H9 (cell line): Measurements from ENCODE around the gene MED7. TPM values are rescaled to one million over a fixed set of nuclear protein-coding genes. Genes with fewer than 3 reads are reported as not detected.

Experiments used
- DNase-seq: peaks from one replicate; pipeline ENCODE4 v3.0.0-alpha.2; 2017
- H2AFZ ChIP-seq: one replicate; pipeline ENCODE4 v1.6.1; 2013; ENCODE audit warnings: mild to moderate bottlenecking, low read length, control low read depth, moderate library complexity
- H2AK5ac ChIP-seq: 2 replicates; pipeline ENCODE4 v1.6.1; 2013; ENCODE audit warnings: low read length, control low read depth, mixed read lengths; ENCODE audit not compliant: insufficient read length
- H2BK120ac ChIP-seq: one replicate; pipeline ENCODE4 v1.6.1; 2013; ENCODE audit warnings: low read depth, mild to moderate bottlenecking, low read length, control low read depth, inconsistent platforms; ENCODE audit not compliant: poor library complexity, severe bottlenecking
- H2BK12ac ChIP-seq: 2 replicates; pipeline ENCODE4 v1.6.1; 2013; ENCODE audit warnings: low read length, control low read depth, mixed read lengths, low read depth; ENCODE audit not compliant: insufficient read length
- H2BK15ac ChIP-seq: 2 replicates; pipeline ENCODE4 v1.6.1; 2013; ENCODE audit warnings: low read depth, low read length, control low read depth
- H2BK20ac ChIP-seq: one replicate; pipeline ENCODE4 v1.6.1; 2013; ENCODE audit warnings: low read depth, mild to moderate bottlenecking, low read length, control low read depth, inconsistent platforms; ENCODE audit not compliant: poor library complexity, severe bottlenecking
- H2BK5ac ChIP-seq: 2 replicates; pipeline ENCODE4 v1.6.1; 2013; ENCODE audit warnings: low read length, control low read depth, mixed read lengths; ENCODE audit not compliant: insufficient read length
- H3K14ac ChIP-seq: 2 replicates; pipeline ENCODE4 v1.6.1; 2013; ENCODE audit warnings: low read length, control low read depth; ENCODE audit not compliant: insufficient read depth
- H3K18ac ChIP-seq: 2 replicates; pipeline ENCODE4 v1.6.1; 2013; ENCODE audit warnings: low read depth, mild to moderate bottlenecking, mixed read lengths, low read length, control low read depth; ENCODE audit not compliant: insufficient read length
- H3K23ac ChIP-seq: 2 replicates; pipeline ENCODE4 v1.6.1; 2013; ENCODE audit warnings: low read length, control low read depth, mixed read lengths, low read depth; ENCODE audit not compliant: insufficient read length
- H3K23me2 ChIP-seq: 2 replicates; pipeline ENCODE4 v1.6.1; 2013; ENCODE audit warnings: low read depth, mild to moderate bottlenecking, mixed read lengths, low read length, control low read depth; ENCODE audit not compliant: insufficient read length, poor library complexity, severe bottlenecking
- H3K27ac ChIP-seq: 2 replicates; pipeline ENCODE4 v1.5.1; 2013; ENCODE audit warnings: low read length, control low read depth, mixed read lengths, low read depth; ENCODE audit not compliant: insufficient read length
- H3K27me3 ChIP-seq: 2 replicates; pipeline ENCODE4 v1.6.1; 2013; ENCODE audit warnings: low read length, control low read depth, inconsistent platforms; ENCODE audit not compliant: insufficient read depth
- H3K4ac ChIP-seq: 2 replicates; pipeline ENCODE4 v1.6.1; 2013; ENCODE audit warnings: low read depth, mild to moderate bottlenecking, control low read depth, inconsistent platforms, low read length, moderate library complexity
- H3K4me1 ChIP-seq: 2 replicates; pipeline ENCODE4 v1.6.1; 2013; ENCODE audit warnings: low read length, control low read depth, inconsistent platforms; ENCODE audit not compliant: insufficient read depth
- H3K4me2 ChIP-seq: 2 replicates; pipeline ENCODE4 v1.6.1; 2013; ENCODE audit warnings: low read length, control low read depth, mixed read lengths; ENCODE audit not compliant: insufficient read length, insufficient read depth
- H3K56ac ChIP-seq: 2 replicates; pipeline ENCODE4 v1.6.1; 2013; ENCODE audit warnings: low read depth, mild to moderate bottlenecking, mixed read lengths, low read length, control low read depth; ENCODE audit not compliant: insufficient read length
- H3K79me1 ChIP-seq: 2 replicates; pipeline ENCODE4 v1.6.1; 2013; ENCODE audit warnings: low read depth, mild to moderate bottlenecking, moderate library complexity, low read length, control low read depth, inconsistent platforms; ENCODE audit not compliant: insufficient read depth, poor library complexity, severe bottlenecking
- H3K79me2 ChIP-seq: 2 replicates; pipeline ENCODE4 v1.6.1; 2013; ENCODE audit warnings: low read length, control low read depth, inconsistent platforms; ENCODE audit not compliant: insufficient read depth
- H3K9ac ChIP-seq: 2 replicates; pipeline ENCODE4 v1.6.1; 2013; ENCODE audit warnings: low read length, control low read depth, mixed read lengths; ENCODE audit not compliant: insufficient read length; ENCODE audit errors: extremely low read depth
- H3K9me3 ChIP-seq: one replicate; pipeline ENCODE4 v1.6.1; 2013; ENCODE audit warnings: low read depth, low read length, inconsistent platforms; ENCODE audit not compliant: control insufficient read depth
- H3T11ph ChIP-seq: one replicate; pipeline ENCODE4 v1.6.1; 2013; ENCODE audit warnings: mild to moderate bottlenecking, low read length, control low read depth, inconsistent platforms
- H4K20me1 ChIP-seq: one replicate; pipeline ENCODE4 v1.6.1; 2013; ENCODE audit not compliant: control insufficient read depth, insufficient read length, insufficient read depth
- H4K5ac ChIP-seq: 2 replicates; pipeline ENCODE4 v1.6.1; 2013; ENCODE audit warnings: low read depth, mild to moderate bottlenecking, mixed read lengths, low read length, control low read depth; ENCODE audit not compliant: insufficient read length
- H4K8ac ChIP-seq: replicated peaks from 2 replicates; pipeline ENCODE4 v1.6.1; 2013; ENCODE audit warnings: low read length, control low read depth, mixed read lengths, low read depth; ENCODE audit not compliant: insufficient read length
- H4K91ac ChIP-seq: 2 replicates; pipeline ENCODE4 v1.6.1; 2013; ENCODE audit warnings: low read depth, mild to moderate bottlenecking, moderate library complexity, mixed read lengths, low read length, control low read depth; ENCODE audit not compliant: insufficient read length
- H3K27ac Mint-ChIP-seq, 3 experiments: 2 replicates in 2 of 3; 3 replicates in 1 of 3; pipeline ENCODE4 v1.8.0; 2020 to 2021; ENCODE audit warnings: mixed read lengths in 3 of 3, mild to moderate bottlenecking in 1 of 3, moderate library complexity in 1 of 3
- H3K27me3 Mint-ChIP-seq: 2 replicates; pipeline ENCODE4 v1.8.0; 2021; ENCODE audit warnings: low read depth, mild to moderate bottlenecking, moderate library complexity, mixed read lengths
- H3K36me3 Mint-ChIP-seq, 3 experiments: 2 replicates in 2 of 3; 3 replicates in 1 of 3; pipeline ENCODE4 v1.8.0; 2020 to 2021; ENCODE audit warnings: low read depth in 3 of 3, mixed read lengths in 3 of 3; ENCODE audit not compliant: insufficient read depth in 1 of 3
- H3K4me1 Mint-ChIP-seq, 2 experiments: 2 replicates each; pipeline ENCODE4 v1.8.0; 2020; ENCODE audit warnings: mixed read lengths in 2 of 2
- H3K4me3 Mint-ChIP-seq, 2 experiments: 2 replicates in 1 of 2; 3 replicates in 1 of 2; pipeline ENCODE4 v1.8.0; 2020 to 2021; ENCODE audit warnings: mild to moderate bottlenecking in 2 of 2, mixed read lengths in 2 of 2, moderate library complexity in 1 of 2
- H3K9me3 Mint-ChIP-seq, 2 experiments: 2 replicates in 1 of 2; 3 replicates in 1 of 2; pipeline ENCODE4 v1.8.0; 2020; ENCODE audit warnings: mild to moderate bottlenecking in 2 of 2, mixed read lengths in 2 of 2, moderate library complexity in 1 of 2
- WGBS: extraction: QIAGEN DNeasy Blood & Tissue Kit; methylation state at CpG from one replicate; pipeline ENCODE4 v1.1.7; 2013; ENCODE audit warnings: missing lambda C conversion rate, low lambda C conversion rate, mixed read lengths; ENCODE audit not compliant: insufficient read length; ENCODE audit errors: extremely low coverage; 5-methylcytosine and 5-hydroxymethylcytosine counted together
- total RNA-seq: library from RNA; stranded (reverse); gene quantifications from 2 replicates; pipeline ENCODE4 v1.2.1, GENCODE V29; 2021
- TF ChIP-seq, protein P1 (sequence below): fragments of 200-600 bp; sonication (generic); conservative IDR thresholded peaks from 3 replicates; pipeline ENCODE4 v1.8.0; 2021; ENCODE audit warnings: antibody characterized with exemption, mild to moderate bottlenecking

The MED7 gene
- total RNA-seq, 1 experiment from 2014 or later: 10.7 TPM

DNA sequence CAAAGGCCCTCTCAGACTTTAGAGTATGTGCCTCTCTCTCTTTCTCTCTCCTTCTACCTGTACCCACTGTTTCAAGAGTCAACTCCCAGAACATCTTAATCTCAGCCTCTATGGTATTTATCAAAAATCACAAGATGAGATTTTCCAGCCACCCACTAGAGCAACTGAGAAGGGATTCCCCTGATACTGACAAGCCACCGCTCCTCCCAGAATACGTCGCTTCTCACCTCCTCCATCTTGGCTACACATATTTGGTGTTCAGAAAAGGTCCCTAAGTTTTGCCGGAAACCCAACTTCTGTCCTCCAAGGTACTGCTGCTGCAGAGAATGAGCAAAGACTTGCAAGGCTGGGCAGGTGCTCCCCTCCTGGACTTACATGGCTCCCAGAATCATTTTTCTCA lies 17.3 kb upstream of the MED7 start:
- Histone ChIP-seq H3K9me3 (no peaks in the 10 kb centered on the region), H3K4me1 (no peaks in the 10 kb centered on the region), H3T11ph (no peak overlapping the region), H2BK20ac (no peak overlapping the region), H4K91ac (no peak overlapping the region), H3K79me2 (no peaks in the 10 kb centered on the region), H4K20me1 (no peaks in the 10 kb centered on the region), H3K23me2 (no peaks in the 10 kb centered on the region), H3K4ac (no peak overlapping the region), H3K79me1 (no peaks in the 10 kb centered on the region), H3K14ac (no peak overlapping the region; the same call in 1 of the 2 replicates), H3K9ac (no peak overlapping the region), H3K27me3 (no peaks in the 10 kb centered on the region), H3K56ac (no peak overlapping the region), H4K8ac (no peak overlapping the region), H2BK15ac (no peak overlapping the region), H2BK5ac (no peak overlapping the region), H2BK12ac (no peak overlapping the region), H3K27ac (no peak overlapping the region), H2BK120ac (no peak overlapping the region), H2AFZ (no peak overlapping the region), H3K23ac (no peak overlapping the region), H4K5ac (no peak overlapping the region), H3K18ac (no peak overlapping the region), H2AK5ac (no peak overlapping the region), H3K4me2 (no peak overlapping the region)
- Mint-ChIP-seq H3K27ac (no peak overlapping the region; a peak in 1 of 7 replicates), H3K4me3 (no peak overlapping the region), H3K27me3 (no peaks in the 10 kb centered on the region; the same call in none of the 2 replicates), H3K9me3 (no peaks in the 10 kb centered on the region), H3K36me3 (no peaks in the 10 kb centered on the region), H3K4me1 (no peaks in the 10 kb centered on the region)
- no CpG with 5 or more reads among the region's 4 CpGs for WGBS
- DNase-seq: no peak
- TF ChIP-seq, protein P1, sequence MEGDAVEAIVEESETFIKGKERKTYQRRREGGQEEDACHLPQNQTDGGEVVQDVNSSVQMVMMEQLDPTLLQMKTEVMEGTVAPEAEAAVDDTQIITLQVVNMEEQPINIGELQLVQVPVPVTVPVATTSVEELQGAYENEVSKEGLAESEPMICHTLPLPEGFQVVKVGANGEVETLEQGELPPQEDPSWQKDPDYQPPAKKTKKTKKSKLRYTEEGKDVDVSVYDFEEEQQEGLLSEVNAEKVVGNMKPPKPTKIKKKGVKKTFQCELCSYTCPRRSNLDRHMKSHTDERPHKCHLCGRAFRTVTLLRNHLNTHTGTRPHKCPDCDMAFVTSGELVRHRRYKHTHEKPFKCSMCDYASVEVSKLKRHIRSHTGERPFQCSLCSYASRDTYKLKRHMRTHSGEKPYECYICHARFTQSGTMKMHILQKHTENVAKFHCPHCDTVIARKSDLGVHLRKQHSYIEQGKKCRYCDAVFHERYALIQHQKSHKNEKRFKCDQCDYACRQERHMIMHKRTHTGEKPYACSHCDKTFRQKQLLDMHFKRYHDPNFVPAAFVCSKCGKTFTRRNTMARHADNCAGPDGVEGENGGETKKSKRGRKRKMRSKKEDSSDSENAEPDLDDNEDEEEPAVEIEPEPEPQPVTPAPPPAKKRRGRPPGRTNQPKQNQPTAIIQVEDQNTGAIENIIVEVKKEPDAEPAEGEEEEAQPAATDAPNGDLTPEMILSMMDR: no peak
